ENCODE results near the gene THBD.
A peak's percentile ranks its signal among the peaks of the same experiment; 100 is the strongest.

Gene THBD

GRCh38 chr20:23049201-23050075 lies at the start of gene THBD:
Gene THBD (minus strand): TSS chr20:23049672. CDS start chr20:23049504, 168 bp downstream.
- DNase-seq = peak; percentile 27

GRCh38 chr20:23097636-23098580 lies 48.4 kb upstream of the THBD start:
- DNase-seq = no peak

GRCh38 chr20:23096986-23097520 lies 47.6 kb upstream of the THBD start:
- DNase-seq = no peak

- no peak for DNase-seq
These were observed 46.6 kb upstream of the THBD start for GRCh38 chr20:23096097-23096496.

- no peak for DNase-seq
These were observed 46.0 kb upstream of the THBD start for GRCh38 chr20:23095499-23095898.

- DNase-seq = no peak
These were observed 45.5 kb upstream of the THBD start for GRCh38 chr20:23094927-23095326.

GRCh38 chr20:23094213-23094896 lies 44.9 kb upstream of the THBD start:
- peak; percentile 49 for DNase-seq

GRCh38 chr20:23093613-23094012 lies 44.1 kb upstream of the THBD start:
- DNase-seq = no peak

- peak; percentile 12 for DNase-seq
These were observed 43.5 kb upstream of the THBD start for GRCh38 chr20:23092861-23093495.

GRCh38 chr20:23092384-23092756 lies 42.9 kb upstream of the THBD start:
- DNase-seq = no peak

GRCh38 chr20:23091721-23092383 lies 42.4 kb upstream of the THBD start:
- DNase-seq = no peak

GRCh38 chr20:23090878-23091277 lies 41.4 kb upstream of the THBD start:
- DNase-seq = no peak

- no peak for DNase-seq
These were observed 40.7 kb upstream of the THBD start for GRCh38 chr20:23090147-23090546.

GRCh38 chr20:23088866-23089265 lies 39.4 kb upstream of the THBD start:
- DNase-seq = no peak

- DNase-seq = no peak
These were observed 38.2 kb upstream of the THBD start for GRCh38 chr20:23087587-23088251.

- DNase-seq = no peak
These were observed 37.5 kb upstream of the THBD start for GRCh38 chr20:23086931-23087411.

- DNase-seq = peak; percentile 82
These were observed 36.6 kb upstream of the THBD start, which contains the start of gene CD93 for GRCh38 chr20:23086056-23086566. Gene CD93 (minus strand): TSS chr20:23086324. CDS start chr20:23086192, 132 bp downstream.

- no peak for DNase-seq
These were observed 36.1 kb upstream of the THBD start for GRCh38 chr20:23085436-23086055.

- DNase-seq = no peak
These were observed 35.4 kb upstream of the THBD start for GRCh38 chr20:23084845-23085365.
